Endothelial cell of umbilical vein (primary cell): ENCODE data around the gene ENC1. TPM values are rescaled to one million over a fixed set of nuclear protein-coding genes. Genes with fewer than 3 reads are reported as not detected.

ENCODE experiments used
- BruUV-seq: library from RNA; stranded (reverse); fragments of 400-500 nt; replicated peaks from 2 replicates; lab custom pipeline; 2021; lab: Mats Ljungman, UMichigan
- CTCF ChIA-PET: fragments of 300-600, 350-600 bp; sonication (Branson Sonifier 250); formaldehyde crosslinking; loops from one replicate; lab custom pipeline; 2021; ENCODE audit warnings: antibody characterized with exemption, inconsistent platforms; lab: Charles Lee
- POLR2A ChIA-PET: fragments of 300-600, 350-600 bp; sonication (Branson Sonifier 250); formaldehyde crosslinking; loops from one replicate; lab custom pipeline; 2021; ENCODE audit warnings: antibody characterized with exemption, inconsistent platforms; lab: Charles Lee
- DNase-seq: peaks from one replicate; pipeline ENCODE4 v3.0.0-alpha.2; 2011; ENCODE audit warnings: low read depth, low spot score
- FAIRE-seq: peaks from 2 replicates; lab custom pipeline; 2011; peaks lifted over from hg19 to GRCh38; lab: Jason Lieb, UNC
- H2AFZ ChIP-seq: 2 replicates; pipeline ENCODE4 v1.6.0; 2012; ENCODE audit warnings: low read depth, low read length, control low read depth, inconsistent platforms
- H3K27ac ChIP-seq: 2 replicates; pipeline ENCODE4 v1.5.1; 2011; ENCODE audit warnings: low read depth, mild to moderate bottlenecking, control low read depth, low read length, moderate library complexity; ENCODE audit not compliant: insufficient read depth
- H3K27me3 ChIP-seq, 2 experiments: 2 replicates each; pipeline versions ENCODE4 v1.6.0 to v1.6.1; 2011; ENCODE audit warnings: low read length in 2 of 2, mixed read lengths in 1 of 2; ENCODE audit not compliant: control insufficient read depth in 2 of 2, insufficient read depth in 2 of 2
- H3K36me3 ChIP-seq, 2 experiments: 2 replicates in 1 of 2; 3 replicates in 1 of 2; pipeline ENCODE4 v1.5.1; 2011; ENCODE audit warnings: low read length in 2 of 2, mild to moderate bottlenecking in 1 of 2, moderate library complexity in 1 of 2; ENCODE audit not compliant: control insufficient read depth in 2 of 2, insufficient read depth in 2 of 2; ENCODE audit errors: extremely low read depth in 1 of 2
- H3K4me1 ChIP-seq: 3 replicates; pipeline ENCODE4 v1.5.1; 2011; ENCODE audit warnings: mild to moderate bottlenecking, low read length; ENCODE audit not compliant: control insufficient read depth, insufficient read depth; ENCODE audit errors: extremely low read depth
- H3K4me2 ChIP-seq: 2 replicates; pipeline ENCODE4 v1.6.1; 2011; ENCODE audit warnings: low read length, control low read depth, mixed read lengths; ENCODE audit not compliant: insufficient read depth
- H3K4me3 ChIP-seq, 3 experiments: fragments of 200-600 bp in 1 of 3; sonication (generic), shearing (Covaris generic) in 1 of 3; replicated peaks in 1 of 3; 2 replicates each; pipeline ENCODE4 v1.5.1; 2011 to 2016; ENCODE audit warnings: control low read depth in 3 of 3, low read length in 3 of 3, mild to moderate bottlenecking in 2 of 3, inconsistent platforms in 1 of 3, low read depth in 1 of 3, moderate library complexity in 1 of 3; ENCODE audit not compliant: insufficient read depth in 1 of 3
- H3K79me2 ChIP-seq: 2 replicates; pipeline ENCODE4 v1.6.0; 2012; ENCODE audit warnings: low read length, inconsistent platforms; ENCODE audit not compliant: control insufficient read depth, insufficient read depth
- H3K9ac ChIP-seq: replicated peaks from 2 replicates; pipeline ENCODE3; 2011; ENCODE audit warnings: low read length, control low read depth; ENCODE audit not compliant: insufficient read depth; ENCODE audit errors: extremely low read depth
- H3K9me1 ChIP-seq: replicated peaks from 3 replicates; pipeline ENCODE4 v1.6.0; 2011; ENCODE audit warnings: mild to moderate bottlenecking, low read length; ENCODE audit not compliant: control insufficient read depth, insufficient read depth; ENCODE audit errors: extremely low read depth
- H3K9me3 ChIP-seq: replicated peaks from 2 replicates; pipeline ENCODE4 v1.5.1; 2012; ENCODE audit warnings: low read length, inconsistent platforms; ENCODE audit not compliant: control insufficient read depth, insufficient read depth
- H4K20me1 ChIP-seq: replicated peaks from 2 replicates; pipeline ENCODE3; 2011; ENCODE audit warnings: mild to moderate bottlenecking, low read length; ENCODE audit not compliant: control insufficient read depth, insufficient read depth; ENCODE audit errors: extremely low read depth
- CTCF ChIP-seq, 2 donors: IDR thresholded peaks; 1 replicate in 1 of 2; 2 replicates in 1 of 2; pipeline ENCODE4 v1.5.1; 2011; ENCODE audit warnings: low read length in 2 of 2, mild to moderate bottlenecking in 2 of 2, moderate library complexity in 2 of 2, control low read depth in 1 of 2, inconsistent platforms in 1 of 2, low read depth in 1 of 2; ENCODE audit not compliant: insufficient read depth in 1 of 2; ENCODE audit errors: extremely low read depth in 1 of 2
- EZH2 ChIP-seq: IDR thresholded peaks from 2 replicates; pipeline ENCODE4 v1.6.1; 2012; ENCODE audit warnings: borderline replicate concordance, low read depth, mild to moderate bottlenecking, moderate library complexity, low read length, inconsistent platforms; ENCODE audit not compliant: severe bottlenecking
- FOS ChIP-seq: IDR thresholded peaks from 2 replicates; pipeline ENCODE4 v1.6.1; 2011; ENCODE audit warnings: mild to moderate bottlenecking, low read length, moderate library complexity, borderline replicate concordance; ENCODE audit not compliant: insufficient read depth
- GATA2 ChIP-seq: IDR thresholded peaks from 2 replicates; pipeline ENCODE4 v1.7.0; 2011; ENCODE audit warnings: low read depth, mild to moderate bottlenecking, moderate library complexity, mixed read lengths, low read length; ENCODE audit not compliant: insufficient read length, insufficient read depth
- JUN ChIP-seq: IDR thresholded peaks from 2 replicates; pipeline ENCODE4 v1.6.1; 2011; ENCODE audit warnings: borderline replicate concordance, low read depth; ENCODE audit not compliant: insufficient read length, insufficient read depth
- MAX ChIP-seq: IDR thresholded peaks from 2 replicates; pipeline ENCODE4 v1.6.1; 2011; ENCODE audit not compliant: insufficient read depth, insufficient read length
- MYC ChIP-seq: IDR thresholded peaks from one replicate; pipeline ENCODE4 v1.6.1; 2011; ENCODE audit warnings: mild to moderate bottlenecking, low read depth, low read length
- POLR2A ChIP-seq: IDR thresholded peaks from 2 replicates; pipeline ENCODE4 v1.6.1; 2012; ENCODE audit warnings: low read depth, mild to moderate bottlenecking, control low read depth, low read length
- POLR2AphosphoS5 ChIP-seq: IDR thresholded peaks from 2 replicates; pipeline ENCODE4 v1.6.1; 2012; ENCODE audit warnings: low read depth, mild to moderate bottlenecking, control low read depth, low read length, moderate library complexity; ENCODE audit not compliant: insufficient read depth
- dilution Hi-C: fragments of 300-500 bp; cut with MboI; formaldehyde crosslinking; loops from one replicate; pipeline ENCODE4 v1.15.0; 2019; ENCODE audit warnings: low sequenced_read_pairs; ENCODE audit not compliant: extremely low pct_ligation_motif_present
- intact Hi-C: fragments of 100-400 bp; cut with micrococcal nuclease; formaldehyde crosslinking; loops from one replicate; pipeline ENCODE4 v1.10.0; 2022
- polyA plus RNA-seq, 4 experiments: library from polyadenylated mRNA; depleted of rRNA in 3 of 4; stranded (reverse) in 3 of 4; unstranded in 1 of 4; fragments of >200 nt; gene quantifications; 2 replicates each; pipeline versions ENCODE4 v1.2.1 to v1.2.3, GENCODE V29; 2011 to 2012; ENCODE audit warnings: missing spikeins in 1 of 4
- total RNA-seq: library from RNA; stranded (reverse); gene quantifications from 2 replicates; pipeline ENCODE4 v1.2.3, GENCODE V29; 2021

ENC1 gene
- total and polyA plus RNA-seq, 2 donors (not counting 3 experiments of a cell fraction or from before 2014, with no cell fraction given) = 42.2 to 53.3 TPM

- Histone ChIP-seq H3K9ac (no peak overlapping the region), H3K79me2 (no peaks in the 10 kb centered on the region), H3K4me2 (no peak overlapping the region), H3K36me3 (no peaks in the 10 kb centered on the region), H3K4me1 (peaks cover 2% of the 10 kb centered on the region), H3K27ac (no peak overlapping the region), H4K20me1 (no peaks in the 10 kb centered on the region), H3K9me1 (no peaks in the 10 kb centered on the region), H2AFZ (no peak overlapping the region), H3K27me3 (peaks cover 8 to 13% of the 10 kb centered on the region in 2 experiments), H3K9me3 (no peaks in the 10 kb centered on the region), H3K4me3 (no peak overlapping the region)
- no peak for TF ChIP-seq MYC
- no peak for TF ChIP-seq EZH2
- no peak for TF ChIP-seq FOS
- no peak for TF ChIP-seq POLR2AphosphoS5
- no peak for TF ChIP-seq CTCF (IDR thresholded peaks at IDR 0.05; ENCODE audit: extremely low read depth in 1 of 2, insufficient read depth in 1 of 2, low read depth in 1 of 2, low read length in 2 of 2)
- TF ChIP-seq POLR2A = no peak
- no peak for TF ChIP-seq JUN
- TF ChIP-seq GATA2 = no peak
- no peak for TF ChIP-seq MAX
- no TSS peak for BruUV-seq
- intact Hi-C loops (no loop called here), dilution Hi-C loops (no loop called here)
- ChIA-PET CTCF (no interaction called here), POLR2A (no interaction called here)
- FAIRE-seq = no peak
- no peak for DNase-seq
Observed at GRCh38 chr5:74664551-74664950, 24.0 kb upstream of the ENC1 start.
